ENCODE data around the gene DLG4.

DLG4 gene

GRCh38 chr17:7211491-7212273 is 8.0 kb downstream of the DLG4 start:
- Histone ChIP-seq H3K27me3 (ENCODE audit: insufficient read depth, low read length) (no peaks in the 10 kb centered on the region), H3K4me1 (ENCODE audit: insufficient read depth, low read length, severe bottlenecking) (peaks cover 14% of the 10 kb centered on the region), H3K4me2 (ENCODE audit: low read length) (no peak overlapping the region), H2AFZ (ENCODE audit: low read length) (no peak overlapping the region), H3K9ac (ENCODE audit: low read length) (no peak overlapping the region), H4K20me1 (ENCODE audit: insufficient read depth, low read length) (no peaks in the 10 kb centered on the region), H3K9me2 (ENCODE audit: low read depth, low read length) (no peaks in the 10 kb centered on the region), H3K27ac (ENCODE audit: low read depth, low read length, poor library complexity, severe bottlenecking) (no peak overlapping the region), H3K79me2 (ENCODE audit: insufficient read depth, low read length) (no peaks in the 10 kb centered on the region), H3K36me3 (ENCODE audit: insufficient read depth, low read length) (no peaks in the 10 kb centered on the region), H3K9me3 (ENCODE audit: low read length) (no peaks in the 10 kb centered on the region), H3F3A (ENCODE audit: insufficient read depth, low read length) (no peaks in the 10 kb centered on the region), H3K4me3 (ENCODE audit: low read depth, low read length, poor library complexity, severe bottlenecking) (no peak overlapping the region)
- TF ChIP-seq EZH2 (IDR thresholded peaks at IDR 0.05; ENCODE audit: borderline replicate concordance, low read length) = no peak
- no peak for TF ChIP-seq CTCF (IDR thresholded peaks at IDR 0.05; ENCODE audit: low read length)

- peaks cover 18% of the 10 kb centered on the region for H3K4me1 ChIP-seq (ENCODE audit: insufficient read depth, low read length, severe bottlenecking)
- no peaks in the 10 kb centered on the region for H3K9me2 ChIP-seq (ENCODE audit: low read depth, low read length)
- no peak for TF ChIP-seq EZH2 (IDR thresholded peaks at IDR 0.05; ENCODE audit: borderline replicate concordance, low read length)
- no peak for TF ChIP-seq CTCF (IDR thresholded peaks at IDR 0.05; ENCODE audit: low read length)
- no peak overlapping the region for H3K27ac ChIP-seq (ENCODE audit: low read depth, low read length, poor library complexity, severe bottlenecking)
- no peak overlapping the region for H2AFZ ChIP-seq (ENCODE audit: low read length)
- H3K4me2 ChIP-seq (ENCODE audit: low read length) = no peak overlapping the region
- H3K36me3 ChIP-seq (ENCODE audit: insufficient read depth, low read length) = no peaks in the 10 kb centered on the region
- no peaks in the 10 kb centered on the region for H3K79me2 ChIP-seq (ENCODE audit: insufficient read depth, low read length)
- no peak overlapping the region for H3K4me3 ChIP-seq (ENCODE audit: low read depth, low read length, poor library complexity, severe bottlenecking)
- H3K9ac ChIP-seq (ENCODE audit: low read length) = no peak overlapping the region
- no peaks in the 10 kb centered on the region for H3F3A ChIP-seq (ENCODE audit: insufficient read depth, low read length)
- no peaks in the 10 kb centered on the region for H4K20me1 ChIP-seq (ENCODE audit: insufficient read depth, low read length)
- no peaks in the 10 kb centered on the region for H3K9me3 ChIP-seq (ENCODE audit: low read length)
- H3K27me3 ChIP-seq (ENCODE audit: insufficient read depth, low read length) = no peaks in the 10 kb centered on the region
Measured at GRCh38 chr17:7208754-7209460, 10.7 kb downstream of the DLG4 start.

- Histone ChIP-seq H3K9ac (ENCODE audit: low read length) (no peak overlapping the region), H3F3A (ENCODE audit: insufficient read depth, low read length) (no peaks in the 10 kb centered on the region), H3K4me2 (ENCODE audit: low read length) (no peak overlapping the region), H3K27me3 (ENCODE audit: insufficient read depth, low read length) (no peaks in the 10 kb centered on the region), H3K36me3 (ENCODE audit: insufficient read depth, low read length) (no peaks in the 10 kb centered on the region), H4K20me1 (ENCODE audit: insufficient read depth, low read length) (no peaks in the 10 kb centered on the region), H3K9me2 (ENCODE audit: low read depth, low read length) (no peaks in the 10 kb centered on the region), H3K9me3 (ENCODE audit: low read length) (no peaks in the 10 kb centered on the region), H3K4me3 (ENCODE audit: low read depth, low read length, poor library complexity, severe bottlenecking) (no peak overlapping the region), H3K79me2 (ENCODE audit: insufficient read depth, low read length) (no peaks in the 10 kb centered on the region), H2AFZ (ENCODE audit: low read length) (no peak overlapping the region), H3K4me1 (ENCODE audit: insufficient read depth, low read length, severe bottlenecking) (peaks cover 13% of the 10 kb centered on the region), H3K27ac (ENCODE audit: low read depth, low read length, poor library complexity, severe bottlenecking) (no peak overlapping the region)
- TF ChIP-seq CTCF (IDR thresholded peaks at IDR 0.05; ENCODE audit: low read length) (no peak), EZH2 (IDR thresholded peaks at IDR 0.05; ENCODE audit: borderline replicate concordance, low read length) (no peak)
Measured at GRCh38 chr17:7208027-7208571, 11.5 kb downstream of the DLG4 start.

Data from OCI-LY1 (cell line).